ENCODE results near the gene LAMA2. TPM values are rescaled to one million over a fixed set of nuclear protein-coding genes. Genes with fewer than 3 reads are reported as not detected.

Gene LAMA2
- total RNA-seq, 1 experiment from 2014 or later = 0.04 TPM

GRCh38 chr6:128925765-128926164 is 42.8 kb downstream of the LAMA2 start:
- no peaks in the 10 kb centered on the region for H3K4me1 ChIP-seq (ENCODE audit: low read length)
- no peak for DNase-seq

GRCh38 chr6:128929869-128930268 is 46.9 kb downstream of the LAMA2 start:
- no peak for DNase-seq
- Histone ChIP-seq H3K27me3 (ENCODE audit: low read length) (no peaks in the 10 kb centered on the region), H3K79me2 (ENCODE audit: low read length) (no peaks in the 10 kb centered on the region), H3K4me2 (ENCODE audit: low read depth, low read length, poor library complexity, severe bottlenecking) (no peak overlapping the region), H3K27ac (ENCODE audit: low read length) (no peak overlapping the region), H4K20me1 (ENCODE audit: insufficient read depth, low read depth, low read length) (no peaks in the 10 kb centered on the region), H3K4me1 (ENCODE audit: low read length) (no peaks in the 10 kb centered on the region), H3K9me2 (replicated peaks; ENCODE audit: insufficient read depth, low read length) (no peaks in the 10 kb centered on the region), H3K9ac (ENCODE audit: low read length) (no peak overlapping the region), H3K4me3 (ENCODE audit: low read length) (no peak overlapping the region), H2AFZ (ENCODE audit: low read length) (no peak overlapping the region), H3K36me3 (ENCODE audit: insufficient read depth, low read length) (no peaks in the 10 kb centered on the region), H3K9me3 (ENCODE audit: low read length) (peaks cover 13% of the 10 kb centered on the region)

More at GRCh38 chr6:128925765-128926164, 42.8 kb downstream of the LAMA2 start:
- Histone ChIP-seq H3K36me3 (ENCODE audit: insufficient read depth, low read length) (no peaks in the 10 kb centered on the region), H4K20me1 (ENCODE audit: insufficient read depth, low read depth, low read length) (no peaks in the 10 kb centered on the region), H3K27me3 (ENCODE audit: low read length) (no peaks in the 10 kb centered on the region), H3K27ac (ENCODE audit: low read length) (no peak overlapping the region), H3K4me2 (ENCODE audit: low read depth, low read length, poor library complexity, severe bottlenecking) (no peak overlapping the region), H3K9me3 (ENCODE audit: low read length) (peaks cover 8% of the 10 kb centered on the region), H3K79me2 (ENCODE audit: low read length) (no peaks in the 10 kb centered on the region), H2AFZ (ENCODE audit: low read length) (no peak overlapping the region), H3K9me2 (replicated peaks; ENCODE audit: insufficient read depth, low read length) (no peaks in the 10 kb centered on the region), H3K9ac (ENCODE audit: low read length) (no peak overlapping the region), H3K4me3 (ENCODE audit: low read length) (no peak overlapping the region)

DNA sequence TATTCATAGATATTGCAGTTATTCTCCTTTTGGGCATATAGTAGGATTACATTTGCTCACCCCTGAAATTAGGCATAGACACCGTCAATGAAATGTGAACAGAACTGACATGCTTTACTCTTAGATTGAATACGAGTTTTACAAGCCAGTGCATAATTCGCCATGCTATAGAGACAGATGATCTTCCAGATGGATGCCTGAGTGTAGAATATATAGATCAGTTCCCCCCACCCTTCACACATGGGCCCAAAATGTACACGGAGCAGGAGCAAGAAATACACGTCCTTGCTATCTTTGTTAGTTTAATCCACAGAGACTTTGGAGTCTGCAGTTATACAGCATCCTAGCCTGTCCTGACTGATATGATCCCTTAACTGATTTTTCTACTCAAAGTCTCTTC is 47.4 kb downstream of the LAMA2 start:
- no peaks in the 10 kb centered on the region for H3K4me1 ChIP-seq (ENCODE audit: low read length)
- no peaks in the 10 kb centered on the region for H3K9me2 ChIP-seq (replicated peaks; ENCODE audit: insufficient read depth, low read length)
- no peaks in the 10 kb centered on the region for H3K27me3 ChIP-seq (ENCODE audit: low read length)
- no peak overlapping the region for H3K27ac ChIP-seq (ENCODE audit: low read length)
- DNase-seq = no peak
- peaks cover 13% of the 10 kb centered on the region for H3K9me3 ChIP-seq (ENCODE audit: low read length)
- no peaks in the 10 kb centered on the region for H3K79me2 ChIP-seq (ENCODE audit: low read length)
- no peaks in the 10 kb centered on the region for H4K20me1 ChIP-seq (ENCODE audit: insufficient read depth, low read depth, low read length)
- no peak overlapping the region for H2AFZ ChIP-seq (ENCODE audit: low read length)
- no peak overlapping the region for H3K4me3 ChIP-seq (ENCODE audit: low read length)
- H3K9ac ChIP-seq (ENCODE audit: low read length) = no peak overlapping the region
- H3K4me2 ChIP-seq (ENCODE audit: low read depth, low read length, poor library complexity, severe bottlenecking) = no peak overlapping the region
- no peaks in the 10 kb centered on the region for H3K36me3 ChIP-seq (ENCODE audit: insufficient read depth, low read length)

DNA sequence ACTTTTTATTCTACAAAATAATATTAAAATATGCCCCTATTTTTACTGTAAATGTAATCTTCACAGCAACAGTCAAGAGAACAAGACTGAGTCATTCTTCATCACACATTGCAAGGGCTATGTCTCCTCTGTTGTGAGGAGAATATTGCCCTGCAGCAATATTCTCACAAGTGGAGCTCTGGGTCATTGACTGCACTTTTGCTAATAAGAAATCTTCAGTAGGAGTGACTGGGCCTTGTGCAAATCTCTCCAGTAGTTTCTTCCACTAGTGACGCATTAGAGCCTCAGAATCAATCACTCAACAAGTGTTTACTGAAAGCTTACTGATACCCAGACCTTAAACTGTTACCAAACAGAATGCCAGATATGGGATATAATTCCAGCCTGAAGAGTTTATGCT is 49.1 kb downstream of the LAMA2 start:
- Histone ChIP-seq H3K4me1 (ENCODE audit: low read length) (no peaks in the 10 kb centered on the region), H3K79me2 (ENCODE audit: low read length) (no peaks in the 10 kb centered on the region), H3K4me2 (ENCODE audit: low read depth, low read length, poor library complexity, severe bottlenecking) (no peak overlapping the region), H4K20me1 (ENCODE audit: insufficient read depth, low read depth, low read length) (no peaks in the 10 kb centered on the region), H3K27me3 (ENCODE audit: low read length) (no peaks in the 10 kb centered on the region), H3K4me3 (ENCODE audit: low read length) (no peak overlapping the region), H3K9ac (ENCODE audit: low read length) (no peak overlapping the region), H3K27ac (ENCODE audit: low read length) (no peak overlapping the region), H3K9me2 (replicated peaks; ENCODE audit: insufficient read depth, low read length) (no peaks in the 10 kb centered on the region), H2AFZ (ENCODE audit: low read length) (no peak overlapping the region), H3K36me3 (ENCODE audit: insufficient read depth, low read length) (no peaks in the 10 kb centered on the region), H3K9me3 (ENCODE audit: low read length) (peaks cover 14% of the 10 kb centered on the region)
- DNase-seq = no peak

GRCh38 chr6:128950864-128951263 is 67.9 kb downstream of the LAMA2 start:
- no peaks in the 10 kb centered on the region for H4K20me1 ChIP-seq (ENCODE audit: insufficient read depth, low read depth, low read length)
- no peak overlapping the region for H3K27ac ChIP-seq (ENCODE audit: low read length)
- no peak overlapping the region for H2AFZ ChIP-seq (ENCODE audit: low read length)
- no peak overlapping the region for H3K4me3 ChIP-seq (ENCODE audit: low read length)
- no peaks in the 10 kb centered on the region for H3K4me1 ChIP-seq (ENCODE audit: low read length)
- no peak overlapping the region for H3K9ac ChIP-seq (ENCODE audit: low read length)
- H3K9me2 ChIP-seq (replicated peaks; ENCODE audit: insufficient read depth, low read length) = no peaks in the 10 kb centered on the region
- H3K79me2 ChIP-seq (ENCODE audit: low read length) = no peaks in the 10 kb centered on the region
- no peaks in the 10 kb centered on the region for H3K36me3 ChIP-seq (ENCODE audit: insufficient read depth, low read length)
- DNase-seq = no peak
- H3K4me2 ChIP-seq (ENCODE audit: low read depth, low read length, poor library complexity, severe bottlenecking) = no peak overlapping the region
- peaks cover 18% of the 10 kb centered on the region for H3K9me3 ChIP-seq (ENCODE audit: low read length)
- no peaks in the 10 kb centered on the region for H3K27me3 ChIP-seq (ENCODE audit: low read length)

GRCh38 chr6:128952902-128953301 is 70.0 kb downstream of the LAMA2 start:
- Histone ChIP-seq H3K36me3 (ENCODE audit: insufficient read depth, low read length) (no peaks in the 10 kb centered on the region), H3K9ac (ENCODE audit: low read length) (no peak overlapping the region)
- no peak for DNase-seq

DNA sequence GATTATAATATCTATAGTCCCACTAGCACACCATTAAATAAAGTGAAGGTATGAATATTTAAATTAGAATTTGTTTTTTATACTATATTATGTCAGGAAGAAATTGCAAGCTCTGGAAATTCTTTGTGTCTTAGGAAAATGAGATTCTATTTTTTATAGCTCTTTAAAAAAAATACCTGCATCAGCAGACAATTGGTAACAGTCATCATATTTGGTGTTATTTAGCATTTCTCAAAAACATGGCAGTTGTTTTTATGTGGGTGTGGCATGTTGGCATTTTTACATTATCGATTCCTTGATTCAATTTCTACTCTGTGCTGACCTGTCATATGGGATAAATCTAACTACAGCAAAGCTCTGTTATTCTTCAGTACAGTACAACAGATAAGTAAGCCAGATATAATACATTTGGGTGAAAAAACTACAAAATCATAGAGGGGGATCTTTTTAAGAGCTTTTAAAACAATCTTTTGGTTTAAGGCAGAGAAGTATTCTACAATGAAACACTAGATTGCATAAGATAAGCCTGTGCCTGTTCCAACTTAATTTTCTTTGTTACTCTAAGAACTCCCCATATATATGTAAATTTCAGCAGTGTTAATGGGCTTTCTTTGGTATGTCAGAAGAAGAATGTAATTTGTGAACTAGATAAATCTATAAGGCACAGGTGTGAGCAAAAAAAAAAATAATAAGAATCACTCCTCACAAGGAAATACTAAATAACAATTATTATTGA is 71.5 kb downstream of the LAMA2 start:
- no peak overlapping the region for H3K27ac ChIP-seq (ENCODE audit: low read length)
- no peak for DNase-seq

More at GRCh38 chr6:128952902-128953301, 70.0 kb downstream of the LAMA2 start:
- Histone ChIP-seq H4K20me1 (ENCODE audit: insufficient read depth, low read depth, low read length) (no peaks in the 10 kb centered on the region), H3K4me1 (ENCODE audit: low read length) (no peaks in the 10 kb centered on the region), H3K79me2 (ENCODE audit: low read length) (no peaks in the 10 kb centered on the region), H3K27ac (ENCODE audit: low read length) (no peak overlapping the region), H3K9me2 (replicated peaks; ENCODE audit: insufficient read depth, low read length) (no peaks in the 10 kb centered on the region), H3K4me3 (ENCODE audit: low read length) (no peak overlapping the region), H3K4me2 (ENCODE audit: low read depth, low read length, poor library complexity, severe bottlenecking) (no peak overlapping the region), H3K9me3 (ENCODE audit: low read length) (peaks cover 14% of the 10 kb centered on the region), H2AFZ (ENCODE audit: low read length) (no peak overlapping the region), H3K27me3 (ENCODE audit: low read length) (no peaks in the 10 kb centered on the region)

DNA sequence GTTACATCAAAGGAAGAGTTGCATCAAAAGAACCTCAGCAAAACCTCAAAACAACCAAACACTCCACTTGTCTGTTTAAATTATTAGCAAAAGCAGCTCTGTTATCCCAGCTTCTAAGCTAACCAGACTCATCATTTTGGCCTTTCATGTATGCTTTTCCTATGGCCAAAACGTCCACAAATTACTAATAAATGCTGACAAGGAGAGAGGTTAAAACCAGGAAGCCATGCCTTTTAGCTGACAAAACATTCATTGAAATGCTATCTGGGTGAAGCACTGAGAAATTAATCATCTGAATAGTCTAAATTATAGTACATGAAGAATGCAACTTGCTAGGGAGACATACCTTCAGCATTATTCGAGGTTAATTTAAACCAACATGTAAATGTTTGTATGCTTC is 80.6 kb downstream of the LAMA2 start:
- H3K36me3 ChIP-seq (ENCODE audit: insufficient read depth, low read length) = no peaks in the 10 kb centered on the region

More for the DNA sequence above, 71.5 kb downstream of the LAMA2 start:
- Histone ChIP-seq H3K9me3 (ENCODE audit: low read length) (peaks cover 14% of the 10 kb centered on the region), H3K9ac (ENCODE audit: low read length) (no peak overlapping the region), H3K79me2 (ENCODE audit: low read length) (no peaks in the 10 kb centered on the region), H2AFZ (ENCODE audit: low read length) (no peak overlapping the region), H4K20me1 (ENCODE audit: insufficient read depth, low read depth, low read length) (no peaks in the 10 kb centered on the region), H3K36me3 (ENCODE audit: insufficient read depth, low read length) (no peaks in the 10 kb centered on the region), H3K4me3 (ENCODE audit: low read length) (no peak overlapping the region), H3K4me1 (ENCODE audit: low read length) (no peaks in the 10 kb centered on the region), H3K4me2 (ENCODE audit: low read depth, low read length, poor library complexity, severe bottlenecking) (no peak overlapping the region), H3K9me2 (replicated peaks; ENCODE audit: insufficient read depth, low read length) (no peaks in the 10 kb centered on the region), H3K27me3 (ENCODE audit: low read length) (no peaks in the 10 kb centered on the region)

More for the DNA sequence above, 80.6 kb downstream of the LAMA2 start:
- 0 out of 2 replicates have a peak, but pooled peaks cover 3% of the 10 kb centered on the region for H3K9me3 ChIP-seq (ENCODE audit: low read length)
- H2AFZ ChIP-seq (ENCODE audit: low read length) = no peak overlapping the region
- no peak overlapping the region for H3K27ac ChIP-seq (ENCODE audit: low read length)
- no peak for DNase-seq
- no peak overlapping the region for H3K9ac ChIP-seq (ENCODE audit: low read length)
- H3K27me3 ChIP-seq (ENCODE audit: low read length) = no peaks in the 10 kb centered on the region
- no peaks in the 10 kb centered on the region for H4K20me1 ChIP-seq (ENCODE audit: insufficient read depth, low read depth, low read length)
- no peaks in the 10 kb centered on the region for H3K4me1 ChIP-seq (ENCODE audit: low read length)
- no peak overlapping the region for H3K4me3 ChIP-seq (ENCODE audit: low read length)
- no peaks in the 10 kb centered on the region for H3K79me2 ChIP-seq (ENCODE audit: low read length)
- no peak overlapping the region for H3K4me2 ChIP-seq (ENCODE audit: low read depth, low read length, poor library complexity, severe bottlenecking)
- no peaks in the 10 kb centered on the region for H3K9me2 ChIP-seq (replicated peaks; ENCODE audit: insufficient read depth, low read length)
